ENCODE measurements around the gene TNRC6B.
"Not testable (repeated sequence)": the region's sequence is repeated elsewhere in the genome, so short reads cannot be mapped to it uniquely, and the experiment has no call there.

Gene TNRC6B

DNA sequence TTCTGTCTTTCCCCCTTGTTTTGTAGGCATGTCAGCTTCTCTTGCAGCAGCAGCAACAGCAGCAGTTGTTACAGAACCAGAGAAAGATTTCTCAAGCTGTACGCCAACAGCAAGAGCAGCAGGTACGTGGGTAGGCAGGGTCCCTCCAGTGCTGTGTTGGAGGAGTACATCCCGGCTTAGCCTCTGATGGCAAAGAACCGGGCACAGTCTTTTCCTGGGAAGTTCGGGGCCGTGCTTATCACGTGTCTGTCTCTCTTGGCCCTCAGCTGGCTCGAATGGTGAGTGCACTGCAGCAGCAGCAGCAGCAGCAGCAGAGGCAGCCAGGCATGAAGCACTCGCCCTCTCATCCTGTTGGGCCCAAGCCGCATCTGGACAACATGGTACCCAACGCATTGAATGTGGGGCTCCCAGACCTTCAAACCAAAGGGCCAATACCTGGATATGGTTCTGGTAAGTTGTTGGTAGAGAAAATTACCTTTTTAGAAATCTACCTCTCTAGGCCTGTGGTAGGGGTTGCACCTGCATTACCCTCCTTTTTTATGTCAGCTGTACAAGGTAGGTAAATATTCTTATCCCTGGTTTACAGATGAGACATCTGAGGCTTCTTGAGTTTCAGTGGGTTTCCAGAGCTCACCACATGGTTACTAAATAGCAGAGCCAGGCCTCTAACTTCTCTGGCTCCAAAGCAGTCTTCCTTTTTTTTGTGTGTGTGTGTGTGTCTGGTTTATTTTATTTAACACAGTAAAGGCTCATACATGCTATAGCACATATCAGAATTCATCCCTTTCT is 123.4 kb downstream of the TNRC6B start:
- no peak for DNase-seq

DNA sequence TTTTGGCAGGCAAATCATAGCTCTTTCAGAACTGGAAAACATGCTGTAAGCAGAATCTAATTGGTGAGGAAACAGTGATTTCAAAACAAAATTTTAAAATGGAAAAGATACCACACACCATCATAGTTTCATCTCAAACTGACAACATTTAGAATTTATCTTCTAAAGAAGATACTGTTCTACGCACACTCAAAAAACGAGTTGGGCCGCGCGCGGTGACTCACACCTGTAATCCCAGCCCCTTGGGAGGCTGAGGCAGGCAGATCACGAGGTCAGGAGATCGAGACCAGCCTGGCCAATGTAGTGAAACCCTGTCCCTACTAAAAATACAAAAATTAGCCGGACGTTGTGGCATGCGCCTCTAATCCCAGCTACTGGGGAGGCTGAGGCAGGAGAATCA is 124.4 kb downstream of the TNRC6B start:
- no peak for DNase-seq

DNA sequence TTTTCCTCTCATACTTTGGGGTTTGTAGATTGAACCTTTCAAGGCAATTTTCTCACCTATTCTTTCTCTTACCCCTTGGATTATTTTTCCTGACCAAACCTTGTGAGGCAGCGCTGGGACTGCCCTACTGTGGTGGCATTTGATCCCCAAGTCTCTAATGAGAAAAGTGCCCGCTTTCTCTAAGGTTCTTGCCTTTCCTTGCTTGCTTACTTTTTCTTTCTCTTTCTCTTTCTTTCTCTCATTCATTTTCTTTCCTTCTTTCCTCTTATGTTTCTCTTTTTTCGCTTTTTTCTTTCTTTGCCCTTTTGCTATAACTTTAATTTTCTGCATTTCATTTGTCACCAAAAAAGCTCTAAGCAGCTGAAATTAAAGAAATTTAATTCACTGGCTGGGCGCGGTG is 127.9 kb downstream of the TNRC6B start:
- DNase-seq, result no peak

DNA sequence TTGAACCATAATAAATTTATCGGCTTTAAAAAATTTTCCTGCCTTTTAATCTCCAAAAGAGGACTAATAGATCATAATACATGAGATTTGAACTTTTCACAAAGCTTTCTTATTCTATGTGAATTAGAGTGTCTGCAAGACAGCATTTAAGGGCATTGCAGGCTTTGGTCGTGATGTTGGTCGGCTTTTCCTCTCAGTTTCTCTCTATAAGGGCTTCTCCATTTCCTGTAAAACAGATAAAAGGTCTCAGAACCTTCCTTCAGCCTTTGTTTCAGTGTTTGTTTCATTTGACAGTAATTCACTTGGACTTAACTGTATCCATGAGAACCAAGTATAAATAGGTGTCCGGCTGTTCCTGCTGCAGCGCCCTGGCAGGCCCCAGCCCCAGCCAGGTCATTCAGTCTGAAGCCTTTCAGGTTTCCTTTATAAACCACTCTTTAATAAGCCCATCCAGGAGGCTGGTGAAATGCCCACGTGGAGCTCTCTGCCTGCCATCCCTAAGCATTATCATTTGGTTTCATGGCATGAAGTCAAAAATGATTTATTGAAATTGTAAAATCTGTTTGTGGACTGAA is 131.4 kb downstream of the TNRC6B start:
- no peak for DNase-seq

DNA sequence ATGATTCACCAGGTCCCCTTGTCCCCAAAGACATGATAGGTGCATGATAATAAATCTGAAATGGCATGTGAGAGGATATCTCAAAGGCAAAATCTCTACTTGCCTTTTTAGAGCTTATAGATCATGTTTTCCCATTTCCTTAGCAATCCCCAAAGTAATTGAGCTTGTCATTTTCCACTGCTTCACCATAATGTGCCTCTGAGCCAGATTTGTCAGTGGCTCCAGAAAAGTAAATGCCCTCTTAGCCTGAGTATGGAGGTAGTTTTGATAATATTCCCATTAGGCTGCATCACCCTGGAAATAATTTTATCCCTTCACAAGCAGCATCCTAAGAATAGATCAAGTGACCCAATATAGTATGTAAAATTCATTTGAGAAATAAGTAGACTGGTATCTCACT is 131.9 kb downstream of the TNRC6B start:
- no peak for DNase-seq

DNA sequence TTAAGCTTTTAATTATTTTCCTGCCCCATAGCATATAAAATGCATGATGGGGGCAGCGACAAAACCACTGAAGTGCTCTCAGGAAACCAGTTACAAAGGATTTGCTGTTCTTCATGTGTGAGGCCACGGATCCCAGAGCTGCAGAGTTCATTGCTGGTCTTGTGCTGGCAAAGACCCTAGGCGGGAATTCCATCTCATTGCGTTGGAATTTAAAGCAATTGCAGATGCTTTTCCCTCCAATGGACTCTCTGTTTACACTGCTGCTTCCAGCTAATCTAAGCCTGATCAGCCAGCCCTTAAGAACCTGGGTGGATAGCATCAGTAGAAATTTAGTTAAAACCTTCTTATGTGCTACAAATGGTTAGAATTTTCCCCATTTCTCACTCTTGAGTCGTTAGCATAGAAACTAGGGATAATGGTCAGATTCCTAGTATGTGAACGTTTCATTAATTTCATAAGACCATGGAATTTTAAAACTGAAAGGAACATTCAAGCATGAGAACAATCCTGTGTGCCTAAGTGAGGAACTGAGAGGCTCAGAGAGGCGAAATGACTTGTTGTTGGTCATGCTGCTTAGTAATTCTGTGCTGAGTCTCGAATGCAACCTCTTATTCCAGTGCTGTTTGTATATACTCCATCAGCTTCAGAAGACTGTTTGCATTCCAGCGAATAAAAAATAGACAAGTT is 132.5 kb downstream of the TNRC6B start:
- no peak for DNase-seq

DNA sequence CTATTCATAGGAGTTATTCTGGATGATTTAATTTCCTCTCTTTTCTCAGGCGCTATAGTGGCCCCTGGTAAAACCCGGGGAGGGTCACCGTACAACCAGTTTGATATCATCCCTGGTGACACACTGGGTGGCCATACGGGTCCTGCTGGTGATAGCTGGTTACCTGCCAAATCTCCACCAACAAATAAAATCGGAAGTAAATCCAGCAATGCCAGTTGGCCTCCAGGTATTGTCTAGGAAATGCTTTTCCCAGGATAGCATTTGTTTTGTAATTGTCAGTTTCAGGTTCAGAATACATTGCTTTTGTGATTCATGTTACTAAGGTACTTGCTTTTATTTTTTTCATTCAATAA is 133.0 kb downstream of the TNRC6B start:
- DNase-seq, result no peak

DNA sequence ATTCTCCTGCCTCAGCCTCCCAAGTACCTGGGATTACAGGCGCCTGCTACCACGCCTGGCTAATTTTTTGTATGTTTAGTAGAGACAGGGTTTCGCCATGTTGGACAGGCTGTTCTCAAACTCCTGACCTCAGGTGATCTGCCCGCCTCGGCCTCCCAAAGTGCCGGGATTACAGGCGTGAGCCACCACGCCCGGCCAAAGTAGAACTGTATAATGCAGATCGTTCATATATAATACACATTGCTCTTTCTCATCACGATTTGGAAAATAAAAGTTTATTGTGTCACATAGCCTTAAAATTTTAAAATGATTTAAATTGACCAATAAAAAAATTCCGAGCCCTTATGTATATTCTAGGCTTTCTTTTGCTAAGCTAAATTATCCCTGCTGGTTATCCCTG is 133.9 kb downstream of the TNRC6B start:
- DNase-seq, result not testable (repeated sequence)

DNA sequence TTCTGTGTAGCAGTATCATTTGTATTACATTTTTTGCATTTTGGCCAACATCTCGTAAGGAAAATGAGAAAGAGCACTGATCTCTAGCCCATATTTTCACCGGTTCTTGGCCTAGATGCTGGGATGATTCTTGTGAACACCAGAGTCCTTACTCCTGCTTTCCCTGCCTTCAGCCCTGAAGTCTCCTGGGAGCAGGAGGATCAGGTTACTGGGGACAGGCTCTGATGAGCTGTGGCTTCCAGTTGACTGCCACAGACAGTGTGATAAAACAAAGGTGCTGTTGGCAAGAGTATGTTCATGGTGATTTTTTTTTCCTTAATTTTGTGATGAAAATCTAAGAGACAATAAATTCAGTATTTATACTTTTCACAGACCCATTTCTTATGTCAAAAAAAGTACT is 134.3 kb downstream of the TNRC6B start:
- DNase-seq, result no peak

DNA sequence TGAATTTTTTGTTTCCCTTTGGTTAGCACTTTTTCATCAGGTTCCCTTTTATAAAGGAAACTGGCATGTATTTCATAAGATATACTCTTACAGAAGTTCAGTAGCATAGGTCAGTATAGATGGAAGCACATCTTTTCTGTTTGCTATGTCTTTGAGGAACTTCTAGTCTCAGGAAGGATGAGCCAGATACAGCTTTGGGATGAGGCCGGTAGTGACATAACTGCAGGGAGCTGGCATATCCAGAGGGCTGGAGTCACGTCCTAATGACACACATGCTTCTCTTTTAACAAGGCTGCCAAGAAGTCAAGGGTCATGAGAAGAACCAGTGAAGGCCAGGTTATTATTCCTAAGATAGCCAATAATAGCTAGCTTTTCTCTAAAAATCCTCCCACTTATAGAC is 135.3 kb downstream of the TNRC6B start:
- no peak for DNase-seq

DNA sequence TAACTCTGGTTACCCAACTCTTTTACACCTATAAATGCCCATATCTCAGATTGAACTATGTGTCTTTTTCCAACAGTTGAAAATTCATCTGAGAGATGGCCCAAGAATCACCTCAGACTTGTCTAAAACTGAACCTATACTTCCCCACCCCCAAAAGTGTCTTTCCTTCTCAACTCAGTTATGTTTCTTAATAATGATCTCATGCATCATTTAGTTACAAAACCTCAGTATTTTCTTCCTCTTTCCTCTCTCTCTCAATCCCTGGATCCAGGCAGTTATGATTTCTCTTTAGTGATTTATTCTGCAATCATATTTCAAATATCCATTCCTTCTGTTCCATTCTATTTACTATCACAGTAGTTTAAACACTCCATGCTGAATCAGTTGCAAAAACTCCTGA is 136.3 kb downstream of the TNRC6B start:
- no peak for DNase-seq

DNA sequence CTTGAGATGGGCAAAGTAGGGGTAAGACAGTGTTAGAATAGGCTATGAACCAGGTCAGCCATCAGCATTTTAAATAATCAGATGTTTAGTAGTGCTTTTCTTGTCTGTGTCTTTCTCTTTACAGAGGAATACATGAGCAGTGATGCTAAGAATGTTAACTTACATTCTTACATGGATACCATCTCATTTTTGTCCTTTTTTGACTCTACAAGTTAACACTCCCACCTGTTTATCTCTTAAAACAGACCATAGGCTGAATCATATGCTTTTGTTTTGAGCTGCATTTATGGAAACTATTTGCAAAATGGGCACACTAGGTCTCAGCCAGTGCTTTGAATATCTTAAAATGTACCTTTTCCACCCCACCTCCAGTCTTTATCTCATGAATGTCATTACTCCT is 143.0 kb downstream of the TNRC6B start:
- no peak for DNase-seq

DNA sequence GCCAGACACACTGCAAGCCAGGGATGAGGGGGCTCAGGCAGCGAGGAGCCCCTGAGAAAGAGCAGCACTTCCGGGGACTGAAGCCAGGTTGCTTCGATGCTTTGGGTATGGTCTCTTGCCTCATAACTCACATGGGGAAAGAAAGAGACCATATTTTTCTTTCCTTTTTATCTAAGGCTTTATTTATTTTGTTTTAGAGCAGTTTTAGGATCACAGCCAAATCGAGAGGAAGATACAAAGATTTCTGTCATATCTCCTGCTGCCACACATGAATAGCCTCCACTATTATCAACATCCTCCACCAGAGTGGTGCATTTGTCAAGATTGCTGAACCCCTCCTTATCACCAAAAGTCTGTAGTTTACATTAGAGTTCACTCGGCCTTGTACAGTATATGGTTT is 144.3 kb downstream of the TNRC6B start:
- DNase-seq, result no peak

DNA sequence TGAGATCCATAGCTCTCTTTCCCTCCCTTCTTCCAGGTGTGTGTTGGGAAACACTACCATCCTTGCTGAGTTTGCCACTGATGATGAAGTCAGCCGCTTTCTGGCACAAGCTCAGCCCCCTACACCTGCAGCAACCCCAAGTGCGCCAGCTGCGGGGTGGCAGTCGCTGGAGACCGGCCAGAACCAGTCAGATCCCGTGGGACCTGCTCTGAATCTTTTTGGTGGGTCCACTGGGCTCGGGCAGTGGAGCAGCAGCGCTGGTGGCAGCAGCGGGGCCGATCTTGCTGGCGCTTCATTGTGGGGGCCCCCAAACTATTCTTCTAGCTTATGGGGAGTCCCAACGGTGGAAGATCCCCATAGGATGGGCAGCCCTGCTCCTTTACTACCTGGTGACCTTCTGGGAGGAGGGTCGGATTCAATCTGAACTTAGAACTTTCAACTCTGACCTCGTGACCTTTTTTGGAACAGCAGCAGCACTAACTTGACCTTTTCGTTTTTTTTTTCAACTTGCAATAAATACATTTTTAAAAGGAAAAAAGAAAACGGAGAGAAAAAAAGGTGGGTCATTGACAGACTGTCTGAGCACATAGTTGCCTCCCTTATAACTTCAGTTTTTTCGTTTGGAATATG is 145.2 kb downstream of the TNRC6B start:
- no peak for DNase-seq

DNA sequence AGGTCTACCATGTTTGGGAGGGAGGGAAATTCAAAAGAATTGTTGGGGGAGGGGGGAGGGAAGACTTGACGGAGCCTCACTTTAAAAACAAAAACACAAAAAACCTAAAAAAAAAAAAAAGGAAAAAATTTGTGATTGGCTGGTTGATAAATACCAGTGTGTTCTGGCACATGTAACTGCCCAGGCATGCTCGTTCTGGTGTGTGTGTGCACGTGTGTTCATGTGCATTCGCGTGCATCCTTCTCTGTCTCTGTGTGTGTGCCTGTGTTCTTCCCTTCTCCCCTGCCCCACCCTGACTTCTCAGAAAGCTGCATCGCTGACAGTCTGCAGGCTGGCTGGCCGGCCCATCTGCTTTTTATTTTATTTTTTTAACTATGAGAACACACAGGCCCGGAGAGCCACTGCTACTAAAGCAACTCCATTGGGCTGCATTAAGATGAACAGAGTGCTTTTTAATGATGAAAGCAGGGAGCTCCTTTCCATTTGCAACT is 146.0 kb downstream of the TNRC6B start:
- peak; percentile 57 for DNase-seq

DNA sequence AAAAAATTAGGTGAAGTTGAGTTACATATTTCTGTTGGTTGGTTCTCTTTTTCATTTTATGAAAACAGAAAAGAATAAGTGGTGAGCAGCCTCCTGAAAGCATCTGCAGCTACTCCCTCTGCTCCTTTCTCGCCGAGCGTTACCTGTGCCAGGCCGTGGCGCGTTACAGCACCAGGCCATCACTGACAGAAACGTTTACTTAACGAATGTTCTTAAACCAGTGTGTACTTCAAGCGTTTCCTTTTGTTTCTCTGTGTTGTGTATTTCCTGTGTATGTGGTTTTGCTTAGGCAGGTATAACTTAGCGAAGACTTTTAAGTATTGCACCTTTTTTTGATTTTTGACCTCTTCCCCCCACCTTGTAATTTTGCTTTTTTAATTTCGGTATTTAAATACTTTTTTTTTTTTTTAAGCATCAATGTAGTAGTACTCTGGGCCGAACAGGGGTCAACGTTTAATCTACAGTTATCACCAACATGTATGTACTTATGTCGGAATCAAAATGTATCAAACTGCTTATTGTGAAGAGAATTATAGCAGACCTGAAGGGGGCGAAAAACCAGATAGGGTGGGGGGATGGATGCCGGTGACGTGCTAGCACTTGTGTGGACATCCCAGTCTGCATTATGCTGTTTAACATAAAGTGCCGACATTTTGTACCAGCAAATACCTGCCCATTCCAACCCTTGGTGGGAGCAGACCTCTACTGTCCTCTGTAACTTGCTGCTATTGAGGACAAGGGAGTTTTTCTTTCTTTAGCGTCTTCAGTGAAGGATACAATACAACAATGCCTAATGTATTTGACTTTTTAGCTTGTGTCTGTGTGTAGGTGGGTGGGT is 147.0 kb downstream of the TNRC6B start:
- peak; percentile 54 for DNase-seq

DNA sequence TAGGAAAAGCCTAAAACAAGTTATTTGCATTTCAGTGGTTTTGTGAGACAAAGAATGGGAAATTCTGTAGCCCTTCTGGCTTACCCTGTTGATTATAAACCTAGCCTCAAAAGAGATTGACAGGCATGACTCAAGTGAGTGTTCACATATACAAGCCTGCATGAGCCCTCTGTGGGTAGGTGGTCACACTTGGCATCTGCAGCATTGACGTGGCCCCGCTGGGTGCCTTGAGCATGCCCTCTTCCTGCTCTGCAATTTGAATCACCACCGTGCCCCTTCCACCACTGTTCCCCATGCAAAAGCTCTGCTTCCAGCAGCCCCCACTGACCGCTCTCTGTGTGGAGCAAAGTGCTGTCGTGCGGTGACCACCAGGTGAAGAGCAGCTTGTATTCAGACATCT is 147.6 kb downstream of the TNRC6B start:
- peak; percentile 50 for DNase-seq

DNA sequence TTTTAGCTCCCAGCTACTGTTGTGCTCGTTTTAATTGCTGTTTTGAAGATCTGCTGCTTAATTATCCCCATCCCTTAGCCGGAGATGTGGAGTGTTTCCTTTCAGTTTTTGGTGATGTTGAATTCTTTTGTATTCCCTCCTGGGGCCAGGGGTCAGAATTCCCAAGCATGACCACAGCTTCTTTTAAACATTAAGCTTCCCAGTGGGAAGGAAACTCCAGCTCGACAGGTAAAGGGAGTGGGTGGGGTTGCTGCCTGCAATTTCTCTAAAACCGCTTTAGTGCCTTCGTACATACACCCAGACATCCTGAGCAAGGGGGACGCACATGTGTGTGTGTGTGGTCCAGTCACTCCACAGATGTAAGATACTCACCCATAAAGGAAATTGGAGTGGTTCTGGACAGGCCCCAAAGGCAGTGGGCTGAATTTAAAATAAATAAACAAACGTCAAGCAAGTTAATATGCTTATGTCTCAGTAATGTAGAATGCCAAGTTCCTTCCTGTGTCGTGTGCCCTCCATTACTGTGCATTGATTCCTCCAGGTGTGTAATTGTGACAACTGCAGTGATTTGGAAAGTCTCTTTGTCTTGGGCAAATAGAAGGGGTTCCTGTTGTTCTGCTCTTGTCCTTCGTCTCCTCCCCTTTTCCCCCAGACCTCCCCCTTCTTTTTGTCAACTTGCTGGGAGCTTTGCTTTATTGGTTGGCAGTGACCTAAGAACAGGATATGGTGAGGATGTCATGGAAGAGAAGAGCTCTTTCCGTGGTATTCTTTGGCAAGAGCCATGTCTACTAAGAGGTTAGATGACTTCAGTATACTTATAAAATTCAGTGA is 149.4 kb downstream of the TNRC6B start:
- no peak for DNase-seq

DNA sequence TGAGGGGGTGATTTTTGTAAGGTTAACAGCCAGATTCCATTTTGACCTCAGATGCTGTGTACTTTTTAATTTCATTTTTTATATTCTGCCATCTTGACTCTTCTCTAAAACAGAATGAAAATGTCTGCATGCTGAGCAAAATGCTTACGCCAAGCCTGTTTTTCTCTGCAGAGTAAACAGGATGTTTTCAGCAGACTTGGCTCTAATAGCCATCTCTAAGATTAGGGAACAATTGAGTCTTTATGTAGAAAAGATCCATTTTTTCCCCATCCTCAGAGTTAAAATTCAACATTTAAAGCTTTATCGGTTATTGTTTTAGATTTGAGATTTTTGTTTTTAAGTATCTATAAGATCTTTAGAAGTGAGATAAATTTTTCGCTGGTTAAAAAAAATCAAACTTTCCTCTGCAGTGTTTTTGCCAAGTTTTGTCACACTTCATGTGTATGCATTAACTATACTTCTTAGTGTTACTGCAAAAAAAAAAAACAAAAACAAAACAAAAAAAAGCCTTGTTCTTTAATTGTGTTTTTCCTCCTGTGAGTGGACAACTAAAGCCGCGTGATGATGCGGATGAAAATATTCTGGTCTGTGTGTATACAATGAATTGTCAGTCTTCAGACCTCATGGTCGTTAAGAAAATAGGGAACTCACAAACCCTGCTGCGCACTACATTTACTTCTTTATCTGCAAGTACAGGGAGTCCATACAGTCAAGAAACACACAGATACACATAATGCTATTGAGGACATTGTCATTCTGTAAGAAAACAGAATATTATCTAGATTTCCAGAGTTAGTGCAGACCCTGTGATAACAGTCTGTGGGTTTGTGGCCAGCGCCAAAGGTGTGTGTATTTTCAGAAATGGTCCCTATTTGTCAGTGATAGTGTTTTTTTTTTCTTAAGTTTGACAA is 151.1 kb downstream of the TNRC6B start:
- no peak for DNase-seq

DNA sequence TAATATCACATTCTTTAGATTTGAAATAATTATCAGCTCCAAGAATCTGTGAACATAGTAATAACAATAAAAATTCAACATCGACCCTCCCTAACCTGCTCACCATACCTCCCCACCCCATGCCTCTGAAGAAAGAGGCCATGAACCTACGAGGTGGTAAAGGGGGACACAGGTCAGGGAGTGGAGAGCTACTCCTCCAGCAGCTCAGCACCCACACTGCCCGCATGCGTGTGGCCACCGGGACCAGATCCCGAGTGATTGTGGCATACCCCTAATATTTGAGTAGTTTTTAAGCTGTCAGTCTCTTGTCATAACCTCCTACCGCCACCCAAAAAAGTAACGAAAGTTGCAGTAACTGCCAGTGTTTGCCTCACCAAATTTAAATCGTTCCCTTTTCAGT is 151.7 kb downstream of the TNRC6B start:
- DNase-seq, result no peak

DNA sequence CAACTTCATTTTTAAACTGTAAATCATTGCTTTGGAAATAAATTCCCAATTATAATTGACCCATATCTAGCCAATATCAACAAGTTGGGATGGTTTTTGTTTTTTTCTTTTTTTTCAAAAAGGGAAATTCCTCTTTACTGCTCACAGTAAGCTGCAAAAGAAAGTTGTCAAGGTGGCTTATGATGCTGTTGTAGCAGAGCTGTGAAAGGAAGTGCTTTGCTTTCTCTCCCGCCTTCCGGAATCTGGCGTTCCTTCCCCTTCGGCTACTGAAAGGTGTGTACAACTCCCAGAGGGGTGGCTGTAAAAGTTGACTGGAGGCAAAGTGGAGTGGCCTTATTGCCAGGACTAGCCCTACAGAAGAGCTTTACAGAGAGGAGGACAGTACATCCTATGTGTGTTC is 152.4 kb downstream of the TNRC6B start:
- no peak for DNase-seq
